OCI-LY3 (cell line): ENCODE data around the gene KCNJ9.

Source experiments
- CTCF ChIP-seq: fragments of 200-600, 300-600 bp; sonication (generic); IDR thresholded peaks from 2 replicates; pipeline ENCODE4 v1.5.1; 2014; ENCODE audit warnings: antibody characterized with exemption, low read length, low read depth
- EZH2phosphoT487 ChIP-seq: fragments of 200-600 bp; shearing (Covaris generic); IDR thresholded peaks from 2 replicates; pipeline ENCODE4 v1.6.1; 2018; ENCODE audit warnings: antibody characterized with exemption, mixed run types, low read depth

- no peak for TF ChIP-seq CTCF
- TF ChIP-seq EZH2phosphoT487, result no peak
Observed at GRCh38 chr1:160069460-160070231, 11.7 kb upstream of the KCNJ9 start, which contains the start of gene KCNJ10.
